Memory B cell (primary cell): ENCODE results near the gene SECTM1.
"Not testable (repeated sequence)": the region's sequence is repeated elsewhere in the genome, so short reads cannot be mapped to it uniquely, and the experiment has no call there.

ENCODE experiments used
- ATAC-seq: fragments of 150-1000 bp; cut with Tn5 transposase; 2 replicates; pipeline ENCODE4 v1.10.0; 2021; ENCODE audit warnings: low read depth, mild to moderate bottlenecking, moderate library complexity
- DNase-seq, 2 donors: peaks; one replicate each; pipeline ENCODE4 v3.0.0; 2022; ENCODE audit warnings: low spot score in 2 of 2
- H3K27ac Mint-ChIP-seq: one replicate; pipeline ENCODE4 v1.8.0; 2022; ENCODE audit warnings: mild to moderate bottlenecking, moderate library complexity, mixed read lengths
- H3K27me3 Mint-ChIP-seq: one replicate; pipeline ENCODE4 v1.8.0; 2022; ENCODE audit warnings: mixed read lengths
- H3K36me3 Mint-ChIP-seq: one replicate; pipeline ENCODE4 v1.8.0; 2022; ENCODE audit warnings: mild to moderate bottlenecking, mixed read lengths
- H3K4me1 Mint-ChIP-seq: one replicate; pipeline ENCODE4 v1.8.0; 2022; ENCODE audit warnings: mixed read lengths
- H3K4me3 Mint-ChIP-seq: one replicate; pipeline ENCODE4 v1.8.0; 2022; ENCODE audit warnings: mild to moderate bottlenecking, moderate library complexity, mixed read lengths
- H3K9me3 Mint-ChIP-seq: one replicate; pipeline ENCODE4 v1.8.0; 2022; ENCODE audit warnings: mixed read lengths

SECTM1 gene

DNA sequence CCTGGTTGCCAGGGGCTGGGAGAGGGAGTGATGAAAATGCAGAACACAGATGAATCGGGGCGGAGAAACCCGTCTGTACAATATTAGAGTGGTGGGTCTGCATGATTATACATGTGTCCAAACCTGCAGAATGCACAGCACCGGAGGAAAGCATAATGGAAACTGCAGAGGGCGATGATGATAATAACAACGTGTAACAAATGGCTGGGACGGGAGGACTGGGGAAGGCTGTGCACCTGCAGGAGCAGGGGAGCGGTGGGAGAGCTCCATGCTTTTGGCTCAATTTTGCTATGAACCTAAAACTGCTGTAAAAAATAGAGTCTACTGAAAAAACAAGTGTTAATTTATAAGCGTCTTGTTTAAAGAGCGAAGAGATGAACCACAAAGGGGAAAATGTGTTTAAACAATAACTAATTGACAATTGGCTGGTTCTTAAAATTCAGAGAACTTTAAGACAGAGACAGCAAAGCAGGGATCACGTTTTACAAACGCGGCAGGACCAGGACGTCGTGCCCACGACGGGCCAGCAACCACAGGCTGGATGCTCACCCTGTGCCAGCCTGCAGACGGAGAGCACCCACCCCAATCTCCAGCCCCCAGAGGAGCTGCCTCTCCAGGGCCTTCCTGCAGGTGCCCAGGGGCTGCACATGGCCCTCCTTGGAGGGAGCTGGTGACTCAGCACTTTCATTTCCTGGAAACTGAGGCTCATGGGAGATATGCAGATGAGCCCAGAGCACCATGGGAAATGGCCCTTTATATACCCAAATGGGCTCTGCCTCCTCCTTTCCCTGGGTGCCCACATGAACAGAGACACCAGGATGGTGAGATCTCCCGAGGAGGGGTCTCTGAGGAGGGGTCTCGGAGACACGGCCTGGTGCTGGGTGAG is 25.1 kb upstream of the SECTM1 start, which contains the start of gene TEX19:
TSS of gene TEX19 (plus strand) at position 783 of the 886 bp plus-strand sequence. CDS start 2,904 bp downstream, outside the sequence.
- Mint-ChIP-seq H3K27ac (no peak within 1 kb of the TSS), H3K9me3 (no peaks in the 10 kb centered on the region), H3K4me3 (no peak within 1 kb of the TSS), H3K27me3 (peaks cover 8% of the 10 kb centered on the region), H3K4me1 (peaks cover 5% of the 10 kb centered on the region), H3K36me3 (no peaks in the 10 kb centered on the region)
- DNase-seq (no peak), ATAC-seq (peak; percentile 49)

GRCh38 chr17:82357394-82357793 is 23.8 kb upstream of the SECTM1 start:
- DNase-seq (no peak), ATAC-seq (no peak)
- Mint-ChIP-seq H3K36me3 (no peaks in the 10 kb centered on the region), H3K27me3 (peaks cover 10% of the 10 kb centered on the region), H3K27ac (no peak overlapping the region), H3K4me1 (peaks cover 5% of the 10 kb centered on the region), H3K9me3 (no peaks in the 10 kb centered on the region), H3K4me3 (no peak overlapping the region)

DNA sequence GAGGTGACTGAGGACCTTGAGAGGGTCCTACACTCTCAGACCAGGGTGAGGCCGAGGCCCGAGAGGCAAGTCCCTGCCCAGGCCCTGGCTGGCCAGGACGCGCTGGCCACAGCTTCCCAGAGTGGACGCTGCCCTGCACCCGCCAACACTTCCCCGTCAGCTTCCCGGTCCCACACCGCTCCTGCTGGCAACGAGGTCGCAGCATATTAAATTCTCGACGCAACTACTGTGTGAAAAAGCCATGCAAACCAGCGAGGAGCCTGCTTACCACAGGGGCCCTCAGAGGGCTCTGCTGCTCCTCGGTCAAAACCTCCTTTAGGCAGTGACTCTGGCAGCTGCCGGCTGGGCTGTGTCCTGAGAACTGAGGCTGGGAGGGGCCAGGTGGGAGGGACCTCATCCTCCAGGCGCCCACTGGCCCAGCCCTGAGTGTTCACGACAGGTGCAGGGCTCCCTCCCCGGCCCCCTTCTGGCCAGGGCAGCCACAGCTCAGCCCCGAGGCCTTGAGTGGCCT is 23.3 kb upstream of the SECTM1 start:
- no peak for DNase-seq
- peaks cover 7% of the 10 kb centered on the region for H3K4me1 Mint-ChIP-seq
- no peaks in the 10 kb centered on the region for H3K36me3 Mint-ChIP-seq
- no peaks in the 10 kb centered on the region for H3K9me3 Mint-ChIP-seq
- ATAC-seq, result no peak
- H3K27ac Mint-ChIP-seq, result no peak overlapping the region
- no peak overlapping the region for H3K4me3 Mint-ChIP-seq
- peaks cover 10% of the 10 kb centered on the region for H3K27me3 Mint-ChIP-seq

- Mint-ChIP-seq H3K4me3 (no peak overlapping the region), H3K27ac (no peak overlapping the region), H3K27me3 (peaks cover 10% of the 10 kb centered on the region), H3K4me1 (peaks cover 7% of the 10 kb centered on the region), H3K9me3 (no peaks in the 10 kb centered on the region), H3K36me3 (no peaks in the 10 kb centered on the region)
- ATAC-seq (no peak), DNase-seq (no peak)
These were observed 22.3 kb upstream of the SECTM1 start for GRCh38 chr17:82355770-82356427.

- H3K27ac Mint-ChIP-seq, result no peak overlapping the region
- no peaks in the 10 kb centered on the region for H3K36me3 Mint-ChIP-seq
- H3K9me3 Mint-ChIP-seq, result no peaks in the 10 kb centered on the region
- DNase-seq, result no peak
- H3K4me3 Mint-ChIP-seq, result no peak overlapping the region
- H3K4me1 Mint-ChIP-seq, result peaks cover 7% of the 10 kb centered on the region
- peaks cover 10% of the 10 kb centered on the region for H3K27me3 Mint-ChIP-seq
- no peak for ATAC-seq
These were observed 21.3 kb upstream of the SECTM1 start for GRCh38 chr17:82354804-82355308.

GRCh38 chr17:82353484-82353883 is 19.9 kb upstream of the SECTM1 start:
- no peaks in the 10 kb centered on the region for H3K36me3 Mint-ChIP-seq

DNA sequence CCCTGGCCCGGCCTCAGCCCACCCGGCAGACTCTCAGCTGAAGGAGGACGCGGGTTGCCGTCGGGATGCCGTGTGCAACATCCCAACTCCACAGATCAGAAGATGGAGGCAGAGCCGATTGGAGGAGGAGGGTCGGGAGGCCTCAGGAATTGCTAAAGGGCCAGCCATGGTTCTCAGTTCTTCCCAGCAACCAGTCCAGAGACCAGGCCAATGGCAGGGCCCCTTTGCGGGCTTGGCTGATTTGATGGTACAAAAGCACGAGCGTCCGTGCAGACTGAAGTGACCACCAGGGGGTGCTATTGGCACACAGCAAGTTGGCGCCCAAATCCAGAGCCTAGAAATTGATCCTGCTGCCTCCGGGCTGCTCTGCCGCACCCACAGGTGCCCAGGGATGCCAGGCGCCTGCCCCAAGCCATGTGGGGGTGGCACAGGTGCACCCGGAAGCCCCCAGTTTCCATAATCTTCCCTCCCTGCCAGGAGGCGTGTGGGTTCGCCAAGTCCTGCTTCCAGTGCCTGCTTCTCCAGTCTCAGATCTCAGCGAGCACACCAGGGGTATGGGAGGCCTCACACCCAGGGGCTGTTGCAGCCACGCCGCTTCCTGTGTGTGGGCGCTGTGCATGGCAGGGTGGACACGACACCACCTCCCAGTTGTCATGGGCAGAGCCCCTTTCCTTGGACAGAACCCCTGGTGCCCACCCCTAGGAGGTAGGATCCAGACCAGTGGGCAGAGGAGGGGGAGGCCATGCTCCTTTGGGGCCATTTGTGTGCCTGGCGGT is 18.3 kb upstream of the SECTM1 start:
- peak; percentile 88 for ATAC-seq
- H3K27me3 Mint-ChIP-seq, result peaks cover 11% of the 10 kb centered on the region

More at GRCh38 chr17:82353484-82353883, 19.9 kb upstream of the SECTM1 start:
- Mint-ChIP-seq H3K9me3 (no peaks in the 10 kb centered on the region), H3K4me3 (no peak overlapping the region), H3K27ac (no peak overlapping the region), H3K4me1 (peaks cover 6% of the 10 kb centered on the region), H3K27me3 (peaks cover 15% of the 10 kb centered on the region)
- no peak for ATAC-seq
- no peak for DNase-seq

DNA sequence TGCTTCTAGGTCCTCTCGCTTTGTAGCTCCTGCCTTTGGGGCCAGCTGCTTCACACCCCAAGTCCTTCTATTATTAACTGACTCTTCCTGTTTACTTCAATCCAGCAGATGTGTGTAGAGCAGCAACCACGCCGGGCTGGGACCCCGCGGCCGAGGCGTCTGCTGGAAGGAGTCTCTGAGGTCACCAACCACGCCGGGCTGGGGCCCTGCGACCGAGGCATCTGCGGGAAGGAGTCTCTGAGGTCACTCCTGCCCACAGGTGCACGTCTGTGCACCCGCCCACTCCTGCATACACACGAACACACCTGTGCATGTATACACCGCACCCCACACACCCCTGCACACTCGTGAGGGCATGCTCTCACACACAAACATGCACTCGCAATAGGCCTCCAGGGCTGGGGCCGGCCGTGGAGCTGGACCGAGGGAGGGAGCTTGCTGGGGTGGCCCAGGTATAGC is 17.7 kb upstream of the SECTM1 start:
- peaks cover 5% of the 10 kb centered on the region for H3K4me1 Mint-ChIP-seq
- H3K4me3 Mint-ChIP-seq, result no peak overlapping the region
- no peaks in the 10 kb centered on the region for H3K9me3 Mint-ChIP-seq
- peaks cover 1% of the 10 kb centered on the region for H3K36me3 Mint-ChIP-seq
- peaks cover 13% of the 10 kb centered on the region for H3K27me3 Mint-ChIP-seq
- no peak overlapping the region for H3K27ac Mint-ChIP-seq
- ATAC-seq (peak; percentile 15), DNase-seq (no peak)

More for the DNA sequence above, 18.3 kb upstream of the SECTM1 start:
- Mint-ChIP-seq H3K36me3 (no peaks in the 10 kb centered on the region), H3K4me3 (no peak overlapping the region), H3K4me1 (peaks cover 2% of the 10 kb centered on the region), H3K9me3 (no peaks in the 10 kb centered on the region), H3K27ac (no peak overlapping the region)
- peak; percentile 80 to 84 for DNase-seq

DNA sequence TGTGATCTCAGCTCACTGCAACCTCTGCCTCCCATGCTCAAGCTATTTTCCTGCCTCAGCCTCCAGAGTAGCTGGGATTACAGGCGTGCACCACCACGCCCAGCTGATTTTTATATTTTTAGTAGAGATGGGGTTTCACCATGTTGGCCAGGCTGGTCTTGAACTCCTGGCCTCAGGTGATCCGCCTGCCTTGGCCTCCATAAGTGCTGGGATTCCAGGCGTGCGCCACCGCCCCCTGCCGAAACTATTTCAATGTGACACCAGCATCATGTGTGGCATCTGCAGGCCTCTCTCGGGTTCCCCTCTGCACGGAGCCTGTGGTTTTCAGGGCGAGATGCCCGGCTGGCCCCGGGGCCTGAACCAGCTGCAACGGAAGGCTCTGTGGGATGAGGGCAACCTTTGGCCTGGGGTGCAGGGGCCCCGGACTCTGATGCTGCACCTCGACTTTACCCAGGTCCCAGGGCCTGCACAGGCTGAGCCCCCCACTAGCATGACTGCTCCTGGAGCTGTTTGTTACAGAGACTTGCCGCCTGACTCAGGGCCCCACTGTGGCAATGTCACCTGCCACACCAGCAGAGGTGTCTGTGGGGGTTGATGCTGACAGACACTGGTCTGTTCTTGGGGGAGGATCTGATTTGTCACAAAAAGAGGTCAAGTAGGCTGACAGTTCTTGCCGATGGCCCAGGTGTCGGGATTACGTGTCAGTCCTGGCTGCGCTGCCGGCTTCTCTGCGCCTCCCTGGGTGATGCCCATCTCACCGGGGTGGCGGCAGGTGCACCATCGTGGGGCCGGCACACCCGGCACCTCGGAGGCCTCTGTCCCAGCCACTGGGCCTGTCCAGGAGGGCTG is 16.8 kb upstream of the SECTM1 start:
- Mint-ChIP-seq H3K9me3 (no peaks in the 10 kb centered on the region), H3K4me1 (peaks cover 6% of the 10 kb centered on the region), H3K36me3 (peaks cover 2% of the 10 kb centered on the region), H3K4me3 (no peak overlapping the region), H3K27ac (no peak overlapping the region), H3K27me3 (peaks cover 14% of the 10 kb centered on the region)
- DNase-seq (no peak), ATAC-seq (peak; percentile 39)

GRCh38 chr17:82349287-82349701 is 15.7 kb upstream of the SECTM1 start:
- peaks cover 2% of the 10 kb centered on the region for H3K36me3 Mint-ChIP-seq
- H3K27me3 Mint-ChIP-seq, result peaks cover 12% of the 10 kb centered on the region
- H3K4me1 Mint-ChIP-seq, result peaks cover 6% of the 10 kb centered on the region
- H3K27ac Mint-ChIP-seq, result no peak overlapping the region
- no peak overlapping the region for H3K4me3 Mint-ChIP-seq
- no peak for ATAC-seq
- no peaks in the 10 kb centered on the region for H3K9me3 Mint-ChIP-seq
- no peak for DNase-seq

DNA sequence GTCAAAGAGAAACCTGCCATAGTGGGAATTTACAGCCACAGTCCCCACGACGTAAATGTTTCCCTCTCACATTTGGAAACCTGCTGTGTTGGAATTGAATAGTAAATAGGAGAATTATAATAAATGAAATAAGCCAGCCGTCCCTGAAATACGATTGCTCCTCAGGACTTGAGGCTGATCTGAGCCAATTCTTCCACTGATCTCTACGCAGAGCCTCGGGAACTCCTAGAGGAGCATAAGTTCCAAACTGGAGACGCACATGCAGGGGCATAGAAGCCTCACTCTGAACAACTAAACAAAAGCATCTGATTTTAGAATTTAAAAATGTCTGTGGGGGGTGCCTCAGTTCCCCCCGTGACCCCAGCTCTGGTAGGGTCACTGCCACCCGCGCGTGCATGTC is 15.3 kb upstream of the SECTM1 start:
- peaks cover 6% of the 10 kb centered on the region for H3K4me1 Mint-ChIP-seq

DNA sequence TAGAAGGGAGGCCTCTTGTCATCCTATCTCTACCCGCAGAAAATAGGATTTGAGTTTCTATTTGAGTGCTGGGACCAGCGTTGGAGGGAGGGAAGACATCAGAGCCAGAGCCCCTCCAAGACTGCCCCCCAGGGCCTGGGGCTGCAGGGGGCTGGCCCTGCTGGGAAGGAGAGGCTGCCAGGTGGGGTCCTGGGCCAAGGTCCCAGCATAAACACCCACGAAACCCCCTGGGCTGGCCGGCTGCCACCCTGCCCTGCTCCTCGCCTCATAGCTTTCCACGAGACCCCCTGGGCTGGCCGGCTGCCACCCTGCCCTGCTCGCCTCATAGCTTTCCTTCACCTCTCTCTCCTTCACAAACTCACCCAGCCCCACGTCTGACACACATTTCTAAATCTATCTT is 14.9 kb upstream of the SECTM1 start:
- Mint-ChIP-seq H3K27me3 (peaks cover 14% of the 10 kb centered on the region), H3K4me3 (no peak overlapping the region), H3K27ac (no peak overlapping the region), H3K36me3 (peaks cover 2% of the 10 kb centered on the region), H3K9me3 (no peaks in the 10 kb centered on the region), H3K4me1 (peaks cover 6% of the 10 kb centered on the region)
- ATAC-seq (no peak), DNase-seq (no peak)

More for the DNA sequence above, 15.3 kb upstream of the SECTM1 start:
- H3K27me3 Mint-ChIP-seq, result peaks cover 12% of the 10 kb centered on the region
- ATAC-seq (no peak), DNase-seq (no peak)
- no peak overlapping the region for H3K27ac Mint-ChIP-seq
- H3K36me3 Mint-ChIP-seq, result peaks cover 2% of the 10 kb centered on the region
- H3K4me3 Mint-ChIP-seq, result no peak overlapping the region
- H3K9me3 Mint-ChIP-seq, result no peaks in the 10 kb centered on the region

DNA sequence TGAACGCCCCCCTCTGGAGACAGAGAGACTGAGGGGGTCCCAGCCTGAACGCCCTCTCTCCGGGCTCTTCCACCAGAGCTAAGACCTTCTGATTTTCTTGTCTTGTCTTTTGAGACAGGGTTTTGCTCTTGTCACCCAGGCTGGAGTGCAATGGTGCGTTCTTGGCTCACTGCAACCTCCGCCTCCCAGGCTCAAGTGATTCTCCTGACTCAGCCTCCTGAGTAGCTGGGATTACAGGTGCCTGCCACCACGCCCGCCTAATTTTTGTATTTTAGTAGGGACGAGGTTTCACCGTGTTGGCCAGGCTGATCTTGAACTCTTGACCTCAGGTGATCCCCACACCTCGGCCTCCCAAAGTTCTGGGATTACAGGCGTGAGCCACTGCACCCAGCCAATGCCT is 14.4 kb upstream of the SECTM1 start:
- not testable (repeated sequence) for H3K4me1 Mint-ChIP-seq, H3K9me3 Mint-ChIP-seq, H3K27ac Mint-ChIP-seq

More for the DNA sequence above, 14.4 kb upstream of the SECTM1 start:
- not testable (repeated sequence) for ATAC-seq, H3K36me3 Mint-ChIP-seq, H3K4me3 Mint-ChIP-seq, DNase-seq
- H3K27me3 Mint-ChIP-seq, result peaks cover 12% of the 10 kb centered on the region
